Measurements from ENCODE around the gene ANKRD16.

DNA sequence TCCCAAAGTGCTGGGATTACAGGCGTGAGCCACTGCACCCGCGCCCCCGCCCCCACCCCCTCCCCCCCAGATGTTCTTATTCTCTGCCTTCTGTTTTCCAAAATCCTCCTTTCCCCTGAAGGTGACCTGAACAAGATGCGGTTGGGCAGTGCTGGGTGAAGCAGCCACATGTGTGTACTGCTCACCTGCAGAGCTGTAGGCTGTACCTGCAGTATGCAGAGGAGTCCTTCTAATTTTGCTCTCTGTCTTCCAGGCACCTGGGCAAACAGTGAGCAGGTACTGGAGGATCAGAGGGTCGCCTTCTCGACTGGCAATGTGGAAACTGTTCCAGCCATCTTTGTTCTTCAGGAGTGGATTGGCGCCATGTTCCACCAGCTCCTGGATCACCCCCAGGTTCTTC, 2.1 kb downstream of the ANKRD16 start:
- no peak for TF ChIP-seq RNF2 (IDR thresholded peaks at IDR 0.05; ENCODE audit: borderline replicate concordance, low read depth, low read length, missing control alignments, poor library complexity, severe bottlenecking)
- TF ChIP-seq SRF (IDR thresholded peaks at IDR 0.05; ENCODE audit: low read depth, low read length) = no peak
- TF ChIP-seq POLR2AphosphoS5 (IDR thresholded peaks at IDR 0.05; ENCODE audit: low read depth, low read length) = no peak
- TF ChIP-seq, protein P1, sequence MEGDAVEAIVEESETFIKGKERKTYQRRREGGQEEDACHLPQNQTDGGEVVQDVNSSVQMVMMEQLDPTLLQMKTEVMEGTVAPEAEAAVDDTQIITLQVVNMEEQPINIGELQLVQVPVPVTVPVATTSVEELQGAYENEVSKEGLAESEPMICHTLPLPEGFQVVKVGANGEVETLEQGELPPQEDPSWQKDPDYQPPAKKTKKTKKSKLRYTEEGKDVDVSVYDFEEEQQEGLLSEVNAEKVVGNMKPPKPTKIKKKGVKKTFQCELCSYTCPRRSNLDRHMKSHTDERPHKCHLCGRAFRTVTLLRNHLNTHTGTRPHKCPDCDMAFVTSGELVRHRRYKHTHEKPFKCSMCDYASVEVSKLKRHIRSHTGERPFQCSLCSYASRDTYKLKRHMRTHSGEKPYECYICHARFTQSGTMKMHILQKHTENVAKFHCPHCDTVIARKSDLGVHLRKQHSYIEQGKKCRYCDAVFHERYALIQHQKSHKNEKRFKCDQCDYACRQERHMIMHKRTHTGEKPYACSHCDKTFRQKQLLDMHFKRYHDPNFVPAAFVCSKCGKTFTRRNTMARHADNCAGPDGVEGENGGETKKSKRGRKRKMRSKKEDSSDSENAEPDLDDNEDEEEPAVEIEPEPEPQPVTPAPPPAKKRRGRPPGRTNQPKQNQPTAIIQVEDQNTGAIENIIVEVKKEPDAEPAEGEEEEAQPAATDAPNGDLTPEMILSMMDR (IDR thresholded peaks at IDR 0.05; ENCODE audit: control extremely low read depth in 1 of 3, insufficient read depth in 1 of 3, low read depth in 1 of 3, low read length in 3 of 3) = no peak
- TF ChIP-seq SP1 (IDR thresholded peaks at IDR 0.05; ENCODE audit: low read depth, low read length) = no peak
